Measurements from ENCODE around the gene RAP1GAP.

DNA sequence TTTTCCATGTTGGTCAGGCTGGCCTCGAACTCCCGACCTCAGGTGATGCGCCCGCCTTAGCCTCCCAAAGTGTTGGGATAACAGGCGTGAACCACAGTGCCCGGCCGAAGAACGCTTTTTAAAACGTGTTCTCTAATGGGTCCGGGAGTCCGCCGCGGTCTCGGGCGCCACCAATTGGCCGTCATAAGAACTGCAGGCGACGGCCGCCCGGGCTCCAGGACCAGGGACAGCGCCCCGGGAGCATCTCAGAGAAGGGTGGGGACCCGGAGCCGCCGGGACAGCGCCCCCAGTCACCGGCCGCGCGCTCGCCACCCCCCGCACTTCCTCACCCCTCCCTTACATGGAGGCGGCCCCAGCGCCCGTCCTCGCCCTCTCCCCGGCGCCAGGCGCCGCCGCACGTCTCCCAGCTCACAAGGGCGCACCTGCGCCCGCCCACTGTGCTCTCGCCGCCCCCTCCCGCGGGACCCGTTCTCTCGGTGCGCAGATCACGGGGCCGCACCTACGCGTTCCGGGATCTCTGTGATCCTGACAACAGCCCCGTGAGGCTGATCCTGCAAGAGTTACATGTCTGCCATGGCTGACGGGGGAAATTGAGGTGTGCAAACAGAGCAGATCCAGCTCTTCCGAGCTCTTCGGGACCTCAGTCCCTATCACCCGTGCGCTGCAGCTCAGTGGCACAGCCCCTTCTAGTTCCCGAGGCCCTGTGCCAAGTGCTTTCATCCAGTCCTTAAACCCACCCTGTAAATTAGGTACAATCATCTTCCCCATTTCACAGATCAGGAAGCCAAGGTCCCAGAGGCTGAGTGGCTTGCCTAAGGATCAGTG, 9.8 kb downstream of the RAP1GAP start:
- TF ChIP-seq, protein P1, sequence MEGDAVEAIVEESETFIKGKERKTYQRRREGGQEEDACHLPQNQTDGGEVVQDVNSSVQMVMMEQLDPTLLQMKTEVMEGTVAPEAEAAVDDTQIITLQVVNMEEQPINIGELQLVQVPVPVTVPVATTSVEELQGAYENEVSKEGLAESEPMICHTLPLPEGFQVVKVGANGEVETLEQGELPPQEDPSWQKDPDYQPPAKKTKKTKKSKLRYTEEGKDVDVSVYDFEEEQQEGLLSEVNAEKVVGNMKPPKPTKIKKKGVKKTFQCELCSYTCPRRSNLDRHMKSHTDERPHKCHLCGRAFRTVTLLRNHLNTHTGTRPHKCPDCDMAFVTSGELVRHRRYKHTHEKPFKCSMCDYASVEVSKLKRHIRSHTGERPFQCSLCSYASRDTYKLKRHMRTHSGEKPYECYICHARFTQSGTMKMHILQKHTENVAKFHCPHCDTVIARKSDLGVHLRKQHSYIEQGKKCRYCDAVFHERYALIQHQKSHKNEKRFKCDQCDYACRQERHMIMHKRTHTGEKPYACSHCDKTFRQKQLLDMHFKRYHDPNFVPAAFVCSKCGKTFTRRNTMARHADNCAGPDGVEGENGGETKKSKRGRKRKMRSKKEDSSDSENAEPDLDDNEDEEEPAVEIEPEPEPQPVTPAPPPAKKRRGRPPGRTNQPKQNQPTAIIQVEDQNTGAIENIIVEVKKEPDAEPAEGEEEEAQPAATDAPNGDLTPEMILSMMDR (IDR thresholded peaks at IDR 0.05; ENCODE audit: low read length): peak; percentile 84
- TF ChIP-seq EZH2 (IDR thresholded peaks at IDR 0.05; ENCODE audit: borderline replicate concordance, low read length): no peak
